HG03439 (cell line): Measurements from ENCODE around the gene LBX2.

Experiments used
- ATAC-seq: cut with Tn5 transposase; IDR thresholded peaks from one replicate; pipeline ENCODE4 v1.9.1; 2021; ENCODE audit warnings: mild to moderate bottlenecking, moderate library complexity; ENCODE audit not compliant: unreplicated experiment

The LBX2 gene

DNA sequence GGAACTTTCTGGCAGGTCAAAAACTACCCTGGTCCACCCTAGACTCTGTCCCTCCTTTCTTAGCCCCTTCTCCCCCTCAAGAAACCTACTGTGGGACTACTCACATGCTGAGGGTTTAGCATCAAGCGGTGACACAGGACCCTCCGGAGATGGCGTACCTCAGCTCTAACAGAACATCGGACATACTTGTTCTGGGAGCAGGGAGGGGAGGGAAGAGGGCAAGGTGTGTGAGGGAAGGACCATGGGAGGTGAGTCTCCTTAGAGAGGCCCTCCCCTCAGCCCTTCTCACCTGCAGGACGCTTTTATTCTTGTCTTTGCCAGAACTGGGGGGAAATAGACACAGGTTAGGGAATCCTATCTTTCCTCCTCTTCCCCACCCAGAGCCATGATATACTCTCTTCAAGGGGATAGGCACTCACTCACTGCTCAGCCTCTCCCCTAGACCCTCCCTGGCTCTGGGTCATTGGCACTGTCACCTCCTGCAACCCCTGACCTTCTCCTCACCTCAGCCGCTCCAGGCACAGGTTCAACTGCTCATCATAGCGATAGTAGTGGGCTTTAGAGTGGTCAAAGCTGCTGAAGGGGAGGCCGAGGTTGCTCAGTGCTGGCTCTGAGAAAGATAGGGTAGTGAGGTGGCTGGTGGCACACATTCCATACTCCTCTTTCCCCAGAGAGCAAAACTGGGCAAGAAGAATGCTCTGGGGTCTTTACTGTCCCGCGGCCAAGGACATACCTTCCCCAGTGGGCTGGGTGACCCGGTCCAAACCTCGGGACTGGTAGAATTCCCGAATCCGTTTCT is 6.2 kb upstream of the LBX2 start:
- ATAC-seq: no peak

DNA sequence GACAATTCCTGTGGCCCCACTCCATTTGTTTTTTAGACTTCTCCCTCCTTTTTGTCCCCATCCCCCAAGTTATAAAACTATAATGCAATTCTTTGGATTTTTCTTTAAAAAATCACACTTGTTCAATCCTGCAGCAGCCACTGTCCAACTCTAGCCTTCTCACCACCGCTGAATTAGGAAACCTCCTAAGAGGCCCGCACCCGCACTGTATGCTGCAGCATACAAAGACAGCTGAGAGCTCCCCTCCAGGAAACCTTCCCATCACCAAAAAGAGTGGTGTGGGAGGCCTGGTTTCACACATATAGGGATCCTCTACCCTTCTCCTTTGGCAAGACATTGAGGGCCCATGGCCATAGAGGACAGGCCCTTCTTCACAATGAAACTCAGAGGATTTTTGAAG is 5.2 kb upstream of the LBX2 start:
- no peak for ATAC-seq

DNA sequence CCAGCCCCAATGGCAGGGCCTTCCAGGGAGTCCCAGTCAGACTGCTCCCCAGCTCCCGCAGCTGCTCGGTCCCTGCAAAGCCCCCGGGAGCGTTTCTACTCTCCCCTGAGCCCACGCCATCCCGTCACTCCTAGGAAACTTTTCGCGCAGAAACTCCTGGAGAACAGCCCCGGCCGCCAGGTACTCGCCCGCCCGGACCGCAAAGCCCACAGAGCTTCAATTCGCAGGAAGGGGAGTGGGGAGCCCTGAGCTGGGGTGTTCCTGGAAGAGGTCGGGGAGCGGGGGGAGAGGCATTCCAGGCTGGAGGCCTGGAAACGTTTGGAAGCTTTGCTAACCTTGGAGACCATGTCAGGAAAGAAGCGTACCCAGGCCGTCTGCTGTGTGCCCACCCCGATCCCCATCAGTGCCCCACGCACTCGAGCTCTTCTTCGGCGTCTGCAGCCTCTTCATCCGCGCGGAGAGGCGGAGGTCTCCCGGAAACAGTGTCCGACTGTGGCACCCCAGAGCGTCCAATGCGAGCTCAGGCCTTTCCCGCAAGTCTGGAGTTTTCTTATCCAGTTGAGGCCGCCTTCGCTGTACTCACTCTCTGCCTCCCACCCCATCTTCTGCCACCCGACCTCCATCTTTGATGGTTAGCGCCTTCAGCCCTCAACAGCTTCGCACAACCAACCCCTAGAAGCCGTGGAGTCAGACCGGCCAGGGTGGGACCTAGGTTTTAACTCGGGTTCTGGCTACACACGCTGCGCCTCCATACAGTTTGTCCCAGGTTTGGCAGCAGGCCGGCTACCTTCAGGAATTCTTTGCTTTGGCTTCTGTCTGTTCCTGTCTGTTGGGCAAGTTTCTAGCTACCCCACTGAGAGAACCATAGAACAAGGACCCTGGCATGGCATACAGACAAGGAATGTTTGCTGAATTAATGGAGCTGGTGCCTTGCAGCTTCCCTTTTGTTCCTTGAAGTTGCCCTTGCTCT is 4.4 kb upstream of the LBX2 start:
- no peak for ATAC-seq

DNA sequence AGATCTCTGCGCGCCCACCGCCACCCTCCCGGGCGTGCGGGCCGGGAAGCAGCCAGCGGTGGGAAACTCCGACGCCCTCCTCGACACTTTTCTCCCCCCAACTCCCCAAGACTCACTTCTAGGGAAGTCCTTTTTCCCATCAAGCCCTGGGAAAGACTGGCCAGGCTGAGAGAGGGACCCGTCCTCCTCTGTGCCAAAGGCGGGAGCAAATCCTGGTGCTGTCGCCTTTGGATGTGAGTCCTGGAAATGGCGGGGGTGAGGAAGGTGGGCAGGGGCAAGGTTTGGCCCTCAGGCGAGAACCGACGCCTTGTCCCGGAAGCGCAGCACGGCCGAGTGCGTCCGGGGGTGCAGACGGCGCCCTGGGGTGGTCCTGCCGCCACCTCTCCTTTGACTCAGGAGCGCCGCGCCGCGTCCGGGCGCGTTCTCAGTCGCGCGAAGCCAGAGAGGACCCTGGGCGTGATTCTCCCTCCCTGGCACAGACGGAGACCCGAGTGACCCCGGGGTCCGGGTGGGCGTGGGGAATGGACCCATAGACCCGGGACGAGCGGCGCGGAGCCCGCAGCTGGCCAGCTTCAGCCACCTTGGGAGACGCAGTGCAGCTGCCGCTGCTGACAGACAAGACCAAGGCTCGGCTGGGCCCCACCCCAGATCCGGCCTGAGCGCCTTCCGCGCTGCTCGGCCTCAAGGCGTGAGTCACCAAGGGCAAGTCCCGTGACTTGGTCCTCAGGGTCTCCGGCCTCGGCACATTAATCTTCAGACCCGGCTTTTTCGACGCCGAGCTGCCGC is 3.5 kb upstream of the LBX2 start:
- ATAC-seq: no peak

DNA sequence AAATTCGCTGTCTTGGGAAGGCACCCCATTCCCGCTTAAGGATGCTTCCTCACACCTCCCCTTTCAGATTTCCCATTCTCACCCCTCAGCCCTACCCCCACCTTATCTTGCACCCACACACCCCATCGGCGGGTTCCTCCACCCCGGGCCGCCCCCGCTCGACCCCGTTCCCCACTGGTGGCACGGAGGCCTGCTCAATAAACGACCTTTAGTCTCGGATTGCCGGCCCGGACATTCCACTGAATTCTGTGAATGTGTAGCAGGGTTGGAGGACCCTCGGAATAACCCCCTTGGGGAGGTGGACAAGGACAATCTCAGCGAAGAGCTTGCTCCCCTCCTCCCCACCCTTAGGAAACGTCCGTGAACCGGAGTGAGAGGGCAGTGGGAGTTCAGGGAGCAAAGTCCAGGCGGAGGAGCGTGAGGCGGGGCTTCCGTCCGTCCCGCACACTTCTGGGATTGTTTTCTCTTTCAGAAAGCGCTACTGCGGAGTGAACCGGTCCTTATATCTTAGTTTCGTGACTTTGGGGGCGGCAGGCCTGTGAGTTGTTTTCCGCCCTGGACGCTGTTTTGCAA is 2.8 kb upstream of the LBX2 start:
- no peak for ATAC-seq

DNA sequence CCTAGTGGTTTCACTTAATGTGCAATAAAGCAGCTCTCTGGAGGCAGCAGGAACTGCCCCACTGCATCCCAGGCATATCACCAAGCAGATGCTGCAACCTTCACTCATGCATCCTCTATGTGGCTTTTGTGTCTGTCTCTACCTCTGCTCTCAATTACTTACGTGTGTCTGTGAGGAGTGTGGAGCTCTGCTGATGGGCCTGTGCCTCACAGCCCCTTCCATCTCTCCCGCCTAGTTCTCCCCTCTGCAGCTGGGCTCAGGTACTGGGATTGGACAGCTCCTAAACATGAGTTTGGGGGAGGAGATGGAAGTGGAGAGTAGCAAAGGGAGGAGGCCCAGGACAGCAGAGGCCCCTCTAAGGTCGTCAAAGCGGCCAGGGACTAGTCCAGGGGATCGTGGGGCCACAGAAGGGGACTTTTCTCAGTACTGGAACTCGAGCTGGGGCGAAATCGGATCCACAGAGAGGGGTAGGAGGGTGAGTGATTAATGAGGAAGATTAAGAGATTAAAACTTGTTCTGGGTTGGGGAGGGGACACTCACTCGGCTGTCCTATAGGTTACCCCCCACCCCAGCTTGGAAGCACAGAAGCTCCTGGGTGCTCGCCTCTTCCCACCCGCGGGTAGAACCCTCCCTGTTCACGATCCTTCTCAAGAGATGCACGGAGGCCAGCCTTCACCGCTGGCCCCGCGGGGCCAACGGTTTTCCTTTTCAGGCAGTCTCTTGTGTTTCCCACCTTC is 2.1 kb upstream of the LBX2 start:
- no peak for ATAC-seq

DNA sequence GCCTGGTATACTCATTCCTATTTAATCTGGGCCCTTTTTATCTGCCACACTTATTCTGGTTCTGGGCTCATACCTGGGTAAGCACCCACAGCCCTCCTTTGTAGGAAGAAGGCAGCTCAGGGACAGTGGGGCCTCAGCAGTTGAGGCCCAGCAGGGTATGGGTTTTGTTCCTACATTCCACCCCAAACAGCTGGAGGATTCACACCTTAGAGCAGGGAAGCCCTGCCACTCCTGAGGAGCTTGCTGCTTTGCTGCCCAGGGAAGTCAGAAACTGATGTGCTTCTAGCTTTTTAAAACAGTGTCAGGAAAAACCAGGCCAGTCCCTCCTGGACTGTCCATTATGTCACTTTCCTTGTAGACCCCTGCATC is 1.2 kb upstream of the LBX2 start:
- ATAC-seq: no peak

DNA sequence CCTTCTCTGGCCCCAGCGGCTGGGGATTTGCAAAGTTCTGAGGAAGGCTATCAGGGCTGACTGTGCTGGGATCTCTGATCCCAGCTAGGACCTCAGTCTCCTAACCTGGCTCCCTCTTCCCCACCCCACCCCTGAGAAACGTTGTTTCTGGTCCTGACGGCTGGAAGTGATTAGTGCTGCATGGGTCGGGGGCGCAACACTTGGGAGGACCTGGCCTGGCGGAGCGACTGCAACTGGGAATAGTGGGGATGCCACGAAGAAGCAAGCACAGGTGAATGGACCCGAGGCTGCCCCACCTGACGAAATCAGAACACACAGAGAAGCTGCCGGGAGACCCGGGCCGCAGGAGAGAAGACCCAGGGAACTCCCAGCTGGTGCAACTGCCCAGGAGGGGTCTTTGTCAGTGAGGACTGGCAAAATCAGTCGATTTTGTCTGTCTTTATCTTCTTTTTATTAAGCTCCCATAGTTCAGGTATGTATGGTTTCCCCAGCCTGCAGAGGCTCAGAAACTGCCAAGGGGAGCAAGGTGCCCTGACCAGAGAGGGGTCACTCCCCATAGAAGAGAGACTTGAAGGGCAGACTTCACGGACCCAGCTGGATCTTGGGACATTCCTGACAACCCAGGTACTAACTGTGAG is 656 bp upstream of the LBX2 start:
- no peak for ATAC-seq

DNA sequence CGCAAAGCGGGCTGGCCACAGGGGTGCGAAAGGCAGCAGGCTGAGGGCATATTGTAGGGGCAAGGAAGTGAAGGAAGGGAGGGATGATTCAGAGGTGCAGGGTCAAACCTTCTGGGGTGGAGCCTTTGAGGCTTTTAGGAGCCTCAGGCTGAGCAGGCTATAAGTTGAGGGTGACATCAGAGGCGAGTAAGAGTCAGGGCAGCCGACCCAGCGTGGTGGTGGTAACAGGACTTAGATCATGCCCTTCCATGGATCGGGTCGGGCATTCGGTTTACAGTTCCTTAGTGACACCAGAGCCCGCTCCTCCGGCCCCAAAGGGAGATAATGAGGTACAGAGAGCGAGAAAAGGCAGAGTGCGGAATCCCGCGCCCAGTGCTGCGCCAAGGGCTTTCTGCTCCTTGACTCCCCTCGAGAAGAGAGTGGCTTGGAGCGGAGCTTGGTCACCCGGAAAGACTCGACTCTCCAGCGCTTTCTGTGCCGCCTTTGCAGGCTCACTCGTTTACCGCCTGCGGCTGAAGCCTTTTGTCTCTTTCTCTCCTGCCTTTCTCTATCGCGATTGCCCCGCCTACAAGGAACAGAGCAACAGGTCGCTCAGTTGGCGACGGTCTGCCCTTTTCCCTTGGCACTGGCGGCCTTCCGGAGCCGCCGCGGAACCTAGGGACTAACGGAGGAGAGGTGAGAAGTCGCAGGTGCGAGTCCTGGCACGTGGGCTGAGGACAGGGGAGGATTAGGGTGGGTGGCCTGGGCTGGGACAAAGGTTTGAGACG is 720 bp downstream of the LBX2 start:
- no peak for ATAC-seq

DNA sequence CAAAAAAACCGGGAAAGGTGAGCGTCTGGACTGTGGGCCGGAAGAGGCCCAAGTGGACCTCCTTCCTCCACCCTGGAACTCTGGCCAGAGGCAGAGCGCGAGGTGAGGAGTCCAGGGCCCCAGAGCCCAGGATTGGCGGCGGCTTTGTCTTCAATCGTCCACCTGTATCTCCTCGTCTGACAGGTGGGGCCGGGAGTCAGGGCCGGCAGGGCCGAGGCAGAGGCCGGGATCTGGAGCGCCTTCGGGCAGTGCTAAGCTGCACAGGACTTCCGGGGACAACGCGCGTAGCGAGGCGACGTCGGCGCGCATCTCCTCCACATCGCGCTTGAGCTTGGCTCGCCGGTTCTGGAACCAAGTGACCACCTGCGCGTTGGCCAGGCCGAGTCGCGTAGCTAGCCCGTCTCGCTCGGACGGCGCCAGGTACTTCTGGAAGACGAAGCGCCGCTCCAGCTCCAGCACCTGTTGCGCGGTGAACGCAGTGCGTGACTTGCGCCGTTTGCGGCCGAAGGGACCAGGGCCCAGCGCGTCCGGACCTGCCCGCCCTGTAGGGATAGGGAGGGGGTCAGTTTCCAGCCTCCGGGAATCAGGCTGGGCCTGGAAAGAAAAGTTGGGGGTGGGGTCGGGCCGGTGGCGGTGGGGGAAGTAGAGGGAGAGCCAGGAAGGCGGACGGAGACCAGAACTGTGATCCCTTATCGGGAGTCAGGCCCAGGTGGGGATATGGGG is 1.5 kb downstream of the LBX2 start:
- ATAC-seq: no peak

DNA sequence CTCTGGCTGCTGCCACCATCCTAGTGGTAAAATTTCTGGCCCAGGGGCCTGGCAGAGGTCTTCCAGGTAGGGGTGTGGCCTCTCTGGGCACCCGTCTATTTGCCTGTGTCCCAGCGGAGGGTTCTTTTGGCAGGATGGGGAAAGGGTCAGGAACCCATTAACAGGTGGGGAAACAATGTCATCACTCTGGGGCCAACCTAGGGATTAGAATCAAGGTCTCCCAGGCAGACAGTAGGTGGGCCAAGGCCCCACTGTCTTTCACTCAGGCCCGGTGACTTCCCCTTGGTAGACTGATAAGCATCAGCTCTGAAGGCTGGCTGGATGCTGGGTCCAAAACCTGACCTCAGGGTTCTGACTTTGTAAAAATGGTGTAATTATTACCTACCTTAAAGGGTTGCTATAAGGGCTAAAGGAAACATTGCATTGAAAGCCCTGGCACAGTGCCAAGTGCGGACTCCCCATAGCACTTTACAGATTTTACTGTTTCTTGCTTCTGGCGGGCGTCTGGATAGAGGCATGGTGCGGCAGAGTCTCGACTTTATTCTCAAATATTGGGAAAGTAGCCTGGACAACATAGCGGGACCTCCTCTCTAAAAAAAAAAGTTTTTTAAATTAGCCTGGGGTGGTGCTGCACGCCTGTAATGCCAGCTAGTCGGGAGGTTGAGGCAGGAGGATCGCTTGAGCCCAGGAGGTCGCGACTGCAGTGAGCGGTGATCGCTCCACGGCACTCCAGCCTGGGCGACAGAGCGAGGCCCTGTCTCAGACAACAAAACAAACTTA is 2.2 kb downstream of the LBX2 start:
- ATAC-seq: no peak

DNA sequence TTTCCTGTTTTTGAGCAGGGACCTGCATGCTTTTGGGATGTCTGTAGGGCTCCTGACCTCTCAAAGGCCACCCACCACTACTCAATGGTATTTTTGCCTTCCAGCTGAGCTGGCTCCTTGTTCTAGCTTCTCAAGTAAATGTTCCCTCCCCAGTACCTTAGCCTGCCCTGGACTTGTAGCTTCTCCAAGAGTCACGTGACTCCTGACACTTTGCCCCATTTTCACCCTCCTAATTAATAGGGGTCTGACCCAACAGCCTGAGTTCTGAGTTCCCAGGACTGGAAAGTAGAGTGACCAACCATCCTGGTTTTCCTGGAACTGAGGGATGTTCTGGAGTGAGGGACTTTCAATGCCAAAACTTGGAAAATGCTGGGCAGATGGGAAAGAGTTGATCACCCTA is 4.0 kb downstream of the LBX2 start:
- no peak for ATAC-seq

DNA sequence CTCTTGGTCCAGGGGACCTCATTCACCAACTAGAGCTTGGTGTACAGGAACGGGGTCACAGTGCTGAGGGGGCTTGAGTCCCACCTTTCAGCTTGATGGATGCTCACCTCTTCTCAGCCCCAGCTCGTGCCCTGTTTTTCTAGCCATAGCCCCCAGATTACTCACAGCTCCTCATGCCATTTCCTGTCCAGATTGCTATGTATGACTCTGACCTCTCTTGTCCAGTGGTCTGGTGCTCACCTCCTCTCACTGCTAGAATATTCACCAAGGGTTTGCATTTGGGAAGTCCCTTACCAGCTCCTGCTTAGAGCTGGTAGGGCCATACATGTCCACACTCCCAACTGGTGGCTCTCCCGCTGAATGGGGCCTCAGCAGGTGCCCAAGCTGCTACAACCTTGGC is 5.9 kb downstream of the LBX2 start:
- no peak for ATAC-seq

DNA sequence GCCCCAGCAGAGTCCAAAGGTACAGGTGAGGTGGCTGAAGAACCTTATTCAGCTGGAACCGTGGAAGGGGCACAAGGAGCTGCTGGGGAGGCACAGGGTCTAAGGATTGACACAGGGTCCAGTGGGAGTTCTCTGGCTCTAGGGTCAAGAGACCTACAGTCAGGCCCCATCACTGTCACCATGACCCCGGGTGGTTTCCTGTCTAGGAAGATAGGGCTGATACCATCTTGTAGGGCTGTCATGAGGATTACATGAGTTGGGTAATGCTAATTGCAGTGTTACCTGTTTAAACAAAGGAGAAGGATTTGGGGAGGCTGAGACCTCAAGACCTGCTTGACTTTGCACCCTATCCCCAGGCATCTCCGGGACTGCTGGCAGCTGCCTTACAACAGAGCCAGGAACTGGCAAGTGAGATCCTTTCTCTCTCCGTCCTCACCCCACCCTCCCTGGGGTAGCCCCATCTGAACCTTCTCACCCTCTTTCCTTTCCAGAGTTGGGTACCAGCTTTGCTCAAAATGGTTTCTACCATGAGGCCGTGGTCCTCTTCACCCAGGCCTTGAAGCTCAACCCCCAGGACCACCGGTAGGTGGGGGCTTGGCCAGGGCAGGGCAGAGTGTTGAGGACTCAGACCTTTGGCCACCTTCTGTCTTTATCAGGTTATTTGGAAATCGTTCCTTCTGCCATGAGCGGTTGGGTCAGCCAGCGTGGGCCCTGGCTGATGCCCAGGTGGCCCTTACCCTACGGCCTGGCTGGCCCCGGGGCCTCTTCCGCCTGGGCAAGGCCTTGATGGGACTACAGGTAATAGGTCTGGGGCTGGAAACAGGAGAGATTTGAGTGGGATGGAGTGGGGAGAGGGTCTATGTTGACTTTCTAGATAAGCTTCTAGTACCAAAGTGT is 7.5 kb downstream of the LBX2 start:
- no peak for ATAC-seq

DNA sequence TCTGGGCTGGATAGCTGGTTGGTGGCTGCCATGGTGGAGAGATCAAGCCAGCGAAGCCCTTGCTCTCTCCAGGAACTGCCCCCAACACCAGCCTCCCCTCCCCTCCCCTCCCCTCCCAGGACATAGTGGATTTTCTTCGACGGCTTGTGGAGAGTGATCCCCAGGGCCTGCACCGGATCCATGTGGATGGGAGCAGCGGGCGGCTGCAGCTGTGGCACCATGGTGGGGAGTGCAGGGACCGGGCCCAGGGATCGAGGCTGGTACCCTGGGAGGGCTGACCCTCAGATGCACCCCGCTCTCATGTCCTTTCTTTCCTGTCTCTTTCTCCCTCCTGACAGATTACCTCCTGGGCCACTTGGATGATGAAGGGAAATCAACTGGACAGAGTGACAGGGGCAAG is 9.5 kb downstream of the LBX2 start:
- ATAC-seq: no peak

DNA sequence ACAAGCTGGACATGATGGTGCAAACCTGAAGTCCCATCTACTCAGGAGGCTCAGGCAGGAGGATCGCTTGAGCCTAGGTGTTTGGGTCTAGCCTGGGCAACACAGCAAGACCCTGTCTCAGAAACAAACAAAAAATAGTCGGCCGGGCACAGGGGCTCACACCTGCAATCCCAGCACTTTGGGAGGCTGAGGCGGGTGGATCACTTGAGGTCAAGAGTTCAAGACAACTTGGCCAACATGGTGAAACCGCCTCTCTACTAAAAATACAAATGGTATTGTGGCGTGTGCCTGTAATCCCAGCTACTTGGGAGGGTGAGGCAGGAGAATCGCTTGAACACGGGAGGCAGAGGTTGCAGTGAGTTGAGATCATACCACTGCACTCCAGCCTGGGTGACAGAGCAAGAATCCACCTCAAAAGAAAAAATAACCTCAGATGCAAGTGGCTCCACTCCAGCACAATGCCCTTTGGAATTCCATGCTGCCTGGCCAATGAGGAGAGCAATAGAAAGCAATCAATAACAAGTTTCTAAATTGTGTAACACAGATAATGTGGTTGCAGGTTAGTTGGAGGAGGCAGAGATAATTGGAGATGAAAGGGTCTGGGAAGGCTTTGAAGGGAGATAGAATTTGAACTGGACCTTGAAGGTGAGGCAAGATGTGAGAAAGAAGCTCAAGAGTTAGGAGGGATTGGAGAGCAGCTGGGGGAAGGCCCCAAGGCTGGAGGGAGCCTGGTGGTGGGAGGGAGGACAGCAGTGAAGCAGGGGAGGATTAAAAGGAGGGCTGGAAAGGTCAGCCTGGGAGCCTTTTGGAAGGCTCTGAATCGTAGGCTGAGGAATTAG is 10.5 kb downstream of the LBX2 start:
- no peak for ATAC-seq
